NCI-H2081 (cell line): ENCODE measurements around the gene GNG11.

ENCODE experiments used
- DNase-seq, 2 experiments: peaks; one replicate each; lab custom pipeline; 2025; lab: John Stamatoyannopoulos, UW

The GNG11 gene

DNA sequence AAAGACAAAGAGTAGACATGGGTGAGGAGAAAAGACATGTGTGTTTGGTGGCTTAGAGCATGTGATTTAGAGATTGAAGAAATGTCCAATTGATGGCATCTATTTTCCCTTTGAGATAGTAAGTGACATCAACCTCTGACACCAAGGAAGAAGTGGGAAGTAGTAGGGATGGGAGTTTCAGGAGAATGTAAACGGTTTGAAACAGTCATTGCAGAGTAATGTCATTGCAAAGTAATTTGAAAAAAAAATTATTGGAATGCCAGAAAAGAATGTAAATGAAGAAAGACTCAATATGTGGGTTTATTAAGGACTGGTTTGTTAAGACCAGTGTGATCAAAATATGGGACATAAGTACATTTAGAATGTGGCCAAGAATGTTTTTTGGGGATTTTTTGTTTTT lies 26.6 kb downstream of the GNG11 start:
- no peak for DNase-seq

DNA sequence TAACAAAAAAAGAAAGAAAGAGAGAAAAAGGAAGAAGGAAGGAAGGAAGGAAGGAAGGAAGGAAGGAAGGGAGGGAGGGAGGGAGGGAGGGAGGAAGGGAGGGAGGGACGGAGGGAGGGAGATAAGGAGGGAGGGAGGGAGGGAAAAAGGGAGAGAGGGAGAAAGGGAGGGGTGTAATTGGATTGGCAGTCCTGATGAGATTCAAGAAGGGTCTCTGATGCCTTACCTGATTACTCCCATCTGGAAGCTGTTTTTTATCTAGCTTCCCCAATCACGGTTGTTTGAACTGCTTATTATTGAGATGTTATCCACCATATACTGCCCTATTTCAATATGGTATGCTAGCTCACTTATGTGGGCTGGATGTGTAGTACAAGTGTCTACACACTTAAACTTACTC lies 27.3 kb downstream of the GNG11 start:
- no peak for DNase-seq

DNA sequence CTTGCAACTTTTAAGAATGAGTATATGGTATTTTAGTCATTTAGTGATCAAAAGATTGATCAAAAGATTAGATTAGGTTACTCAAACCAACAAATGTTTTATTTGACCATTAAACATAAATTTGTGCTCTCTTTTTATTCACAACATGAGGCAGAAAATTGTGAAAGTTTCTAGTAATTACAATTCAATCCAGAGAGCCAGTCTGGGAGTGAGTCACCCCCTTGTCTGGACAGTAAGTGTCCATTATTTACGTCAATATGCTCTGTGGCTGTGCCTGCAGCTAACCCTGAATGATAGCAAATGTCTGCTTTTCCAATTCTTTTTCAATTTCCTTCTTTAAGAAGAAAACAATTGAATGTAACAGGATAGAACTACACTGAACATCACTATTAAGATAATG lies 27.9 kb downstream of the GNG11 start:
- DNase-seq: no peak

DNA sequence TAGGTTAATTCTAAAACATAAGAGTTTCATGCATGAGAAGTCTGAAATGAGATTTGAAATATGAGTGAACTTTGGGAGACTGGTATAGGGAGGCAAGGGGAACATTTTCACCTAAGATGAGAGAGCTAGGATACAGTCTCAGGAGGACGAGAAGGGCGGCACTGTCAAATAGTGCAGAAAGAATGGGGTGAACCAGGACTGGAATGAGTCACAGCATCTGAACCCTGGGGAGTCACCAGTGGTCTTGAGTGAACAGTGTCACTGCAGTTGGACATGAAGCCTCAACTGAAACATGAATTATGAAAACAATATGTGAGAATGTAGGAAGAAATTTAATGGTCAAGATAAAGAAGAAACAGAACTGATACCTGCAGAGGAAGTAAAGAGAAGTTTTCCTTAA lies 33.8 kb downstream of the GNG11 start:
- no peak for DNase-seq

DNA sequence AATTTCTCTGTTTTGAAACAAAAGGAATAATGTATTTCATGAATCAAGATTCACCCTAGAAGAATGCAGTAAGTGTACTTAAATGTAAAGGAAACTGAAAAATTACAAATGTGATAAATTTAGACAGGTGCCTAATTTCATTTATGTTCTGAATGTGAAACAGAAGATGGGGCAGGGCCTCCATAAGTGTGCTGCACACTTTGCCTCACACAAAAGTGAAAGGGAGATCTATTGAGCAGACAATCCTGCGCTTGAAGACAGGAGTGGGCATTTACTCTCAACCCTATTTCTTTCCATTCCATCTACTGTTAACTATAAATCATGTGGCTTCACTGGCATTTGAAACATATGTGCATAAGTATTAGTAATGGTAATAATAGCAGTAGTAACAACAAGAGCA lies 36.2 kb downstream of the GNG11 start:
- DNase-seq: no peak

DNA sequence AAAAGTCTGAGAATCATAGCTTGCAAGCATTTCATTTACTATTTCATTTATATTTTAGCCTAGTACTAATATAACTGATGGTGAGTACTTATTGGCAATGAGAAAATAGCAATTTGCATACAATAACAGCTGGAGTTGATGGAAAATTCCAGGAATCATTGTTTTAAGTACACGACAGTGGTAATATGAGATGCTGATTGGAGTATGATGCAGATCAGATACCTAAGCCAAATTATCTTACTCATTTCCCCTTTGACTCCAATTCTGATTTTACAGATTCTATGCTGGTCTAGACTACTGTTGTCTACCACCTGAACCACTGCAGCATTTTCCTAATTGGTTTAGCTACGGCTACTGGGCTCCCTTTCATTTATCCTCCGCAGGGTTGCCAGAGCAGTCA lies 36.7 kb downstream of the GNG11 start:
- DNase-seq: no peak

DNA sequence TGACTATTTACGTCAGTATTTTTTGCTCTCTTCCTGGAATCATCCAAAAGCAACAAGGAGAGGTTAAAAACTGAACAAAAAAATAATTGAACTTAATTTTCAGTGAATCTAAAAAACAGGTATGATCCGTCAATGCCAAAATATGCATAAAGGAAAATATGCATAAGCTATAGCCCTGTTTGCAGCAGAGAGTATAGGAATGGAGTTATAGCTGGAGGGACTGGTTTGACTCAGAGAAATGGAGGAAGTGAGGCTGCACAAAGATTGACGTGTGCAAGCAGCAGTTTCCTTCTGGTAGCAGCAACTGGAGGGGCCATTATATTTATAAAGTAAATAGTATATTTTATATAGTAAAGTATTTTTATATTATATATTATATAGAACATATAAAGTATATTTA lies 37.1 kb downstream of the GNG11 start:
- no peak for DNase-seq

DNA sequence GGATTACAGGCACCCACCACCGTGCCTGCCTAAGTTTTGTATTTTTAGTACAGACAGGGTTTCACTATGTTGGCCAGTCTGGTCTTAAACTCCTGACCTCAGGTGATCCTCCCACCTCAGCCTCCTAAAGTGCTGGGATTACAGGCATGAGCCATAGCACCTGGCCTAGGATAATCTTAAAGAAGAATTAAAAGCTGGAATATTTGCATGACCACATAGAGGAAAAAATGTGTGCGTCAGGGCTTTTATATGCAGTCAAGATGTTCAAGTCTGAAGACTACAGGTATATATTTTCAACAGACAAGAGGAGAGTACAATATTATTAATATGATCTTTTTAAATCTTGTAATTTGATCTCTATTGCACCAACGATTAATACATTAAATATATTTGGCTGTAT lies 39.5 kb downstream of the GNG11 start:
- no peak for DNase-seq

DNA sequence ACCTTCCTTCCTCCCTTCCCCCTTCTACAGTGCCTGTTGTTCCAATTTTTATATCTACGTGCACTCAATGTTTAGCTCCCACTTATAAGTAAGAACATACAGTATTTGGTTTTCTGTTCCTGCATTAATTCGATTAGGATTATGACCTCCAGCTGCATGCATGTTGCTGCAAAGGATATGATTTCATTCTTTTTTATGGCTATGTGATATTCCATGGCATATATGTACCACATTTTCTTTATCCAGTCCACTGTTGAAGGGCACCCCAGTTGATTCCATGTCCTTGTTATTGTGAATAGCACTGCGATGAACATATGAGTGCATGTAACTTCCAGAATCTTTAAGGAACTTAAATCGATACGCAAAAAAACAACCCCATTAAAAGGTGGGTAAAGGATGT lies 42.7 kb downstream of the GNG11 start:
- DNase-seq: no peak

DNA sequence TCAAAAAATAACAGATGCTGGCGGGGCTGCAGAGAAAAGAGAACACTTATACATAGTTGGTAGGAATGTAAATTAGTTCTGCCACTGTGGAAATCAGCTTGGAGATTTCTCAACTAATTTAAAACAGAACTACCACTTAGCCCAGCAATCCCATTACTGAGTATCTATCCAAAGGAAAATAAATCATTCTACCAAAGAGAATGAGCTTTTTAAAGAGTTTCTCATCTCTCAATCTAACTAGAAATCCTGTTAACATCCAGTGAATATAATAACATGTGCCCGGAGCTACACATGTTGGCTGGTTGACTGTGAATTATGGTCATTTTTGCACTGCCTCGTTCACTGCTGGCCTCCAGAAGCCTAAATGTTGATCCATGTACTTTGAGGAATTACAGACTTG lies 43.3 kb downstream of the GNG11 start:
- DNase-seq: no peak

DNA sequence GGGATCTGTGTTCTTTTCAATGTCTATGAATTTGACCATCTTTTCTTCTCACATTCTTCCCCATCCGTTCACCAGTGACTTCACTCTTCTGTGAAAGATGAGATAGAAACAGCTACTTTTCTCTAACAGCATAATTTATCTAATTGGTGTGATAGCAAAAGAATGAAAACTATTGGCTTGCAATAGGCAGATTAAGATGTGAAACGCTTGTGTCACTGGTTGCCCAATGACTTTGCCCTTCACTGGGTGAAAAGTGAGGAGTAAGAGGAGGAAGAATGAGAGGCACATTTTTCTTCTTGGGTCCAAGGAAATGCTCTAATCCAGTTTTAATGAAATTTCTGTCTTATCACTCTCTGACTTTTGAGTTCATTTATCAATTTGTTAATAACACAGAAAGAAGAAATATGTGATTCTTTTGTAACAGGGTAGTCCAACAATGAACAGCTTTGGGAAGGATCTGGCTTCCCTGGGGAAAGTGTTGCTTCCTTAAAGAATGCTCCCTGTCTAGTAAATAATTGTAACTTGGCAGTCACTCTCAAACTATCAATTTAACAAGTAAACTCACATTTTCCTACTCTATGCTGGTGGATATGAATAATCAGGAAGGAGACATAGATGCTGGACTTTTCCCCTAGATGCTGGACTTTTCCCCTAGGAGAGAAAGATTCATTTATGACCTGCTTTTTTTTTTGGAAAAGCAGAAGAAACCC lies 47.5 kb downstream of the GNG11 start:
- DNase-seq: no peak

DNA sequence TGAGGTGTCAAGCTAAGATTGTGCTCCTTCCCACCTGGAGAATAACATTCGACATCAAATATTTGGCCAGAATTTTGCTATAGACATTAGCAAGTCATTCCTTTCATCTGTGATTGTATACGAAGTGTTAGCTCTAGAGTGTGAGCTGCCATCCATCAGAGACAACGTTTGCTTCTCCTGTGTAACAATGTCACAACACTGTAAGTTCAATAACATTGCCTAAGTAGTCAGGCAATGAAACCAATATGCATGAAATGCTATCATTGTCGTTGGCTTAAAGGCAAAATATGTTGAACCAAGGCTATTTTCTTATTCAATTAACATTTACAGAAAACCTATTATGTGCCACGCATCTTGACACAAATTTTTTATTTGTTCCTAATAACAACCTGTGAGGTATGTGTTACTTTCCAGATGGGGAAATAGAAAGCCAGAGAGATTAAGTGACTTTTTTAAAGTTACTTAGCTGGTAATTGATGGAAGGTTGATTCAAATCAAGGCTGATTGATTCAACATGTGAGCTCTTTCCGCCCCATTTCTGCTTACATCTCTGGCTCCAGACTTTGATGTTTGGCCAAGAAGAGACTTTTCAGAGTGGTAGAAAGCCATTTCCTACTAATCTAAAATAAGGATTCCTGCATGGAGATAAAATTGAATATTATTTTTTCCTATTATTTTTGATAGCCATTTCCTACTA lies 50.6 kb downstream of the GNG11 start:
- no peak for DNase-seq

DNA sequence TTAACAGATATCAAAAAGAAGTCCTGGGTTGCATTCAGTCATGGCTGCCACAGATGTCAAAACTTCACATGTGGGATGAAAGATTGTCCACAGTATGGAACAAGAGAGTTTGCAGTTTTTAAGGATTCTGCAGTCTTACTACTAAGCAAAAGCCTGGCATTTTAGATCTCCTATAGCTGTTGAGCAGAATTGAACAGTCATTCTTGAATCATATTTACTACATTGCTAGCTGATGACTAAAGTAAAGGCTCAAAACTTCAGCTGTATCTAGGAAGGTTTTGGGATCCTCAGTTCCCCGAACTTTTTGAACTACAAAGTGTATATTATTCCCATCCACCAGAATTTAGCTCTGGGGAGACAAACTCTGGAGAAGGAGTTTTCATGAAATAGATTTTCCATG lies 51.6 kb downstream of the GNG11 start:
- no peak for DNase-seq

DNA sequence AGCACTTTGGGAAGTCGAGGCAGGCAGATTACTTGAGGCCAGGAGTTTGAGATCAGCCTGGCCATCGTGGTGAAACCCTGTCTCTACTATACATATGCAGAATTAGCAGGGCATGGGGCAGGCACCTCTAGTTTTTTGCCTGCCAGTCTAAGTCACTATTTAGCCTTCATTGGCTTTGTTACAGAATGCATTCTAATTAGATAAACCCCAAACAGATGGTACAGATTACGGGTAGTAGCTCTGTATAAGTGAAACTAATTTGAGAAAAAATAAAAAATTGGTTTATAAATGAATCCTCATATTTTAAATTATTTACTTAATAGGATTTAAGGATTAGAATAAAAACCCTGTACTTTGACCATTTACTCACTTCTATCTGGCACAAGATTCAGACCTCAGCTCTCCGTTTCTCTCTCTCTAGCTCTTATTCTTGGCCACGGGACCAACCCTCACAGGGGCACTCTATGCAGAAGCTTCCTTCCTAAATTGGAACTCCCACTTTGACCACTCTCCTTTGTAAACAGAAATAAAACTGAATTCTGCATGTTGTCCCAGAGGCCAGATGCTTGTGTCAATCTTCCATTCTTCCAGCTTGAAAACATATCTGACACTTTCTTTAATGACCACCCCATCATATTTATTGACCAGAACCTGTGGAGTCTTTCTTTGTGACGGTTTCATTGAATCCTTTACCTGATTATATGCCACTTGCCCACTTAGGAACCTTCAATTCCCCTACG lies 55.8 kb downstream of the GNG11 start:
- DNase-seq: no peak
